ENCODE data around the gene AGGF1.

AGGF1 gene

GRCh38 chr5:77030097-77031071 is at the start of gene AGGF1:
TSS of gene AGGF1 (plus strand) at chr5:77030404. CDS start at chr5:77030767, 363 bp downstream.
- TF ChIP-seq ELF4 (IDR thresholded peaks at IDR 0.05), result peak; percentile 27; the same call in 1 of the 2 replicates
- peak; percentile 98 for TF ChIP-seq L3MBTL2 (conservative IDR thresholded peaks at IDR 0.05)
- TF ChIP-seq ZNF384 (IDR thresholded peaks at IDR 0.05), result no peak
- peak; percentile 70 for TF ChIP-seq PKNOX1 (IDR thresholded peaks at IDR 0.05)
- DNase-seq (ENCODE audit: extremely low spot score), result peak; percentile 87
- CTCF ChIA-PET, result interaction anchor here (0.6 to 1.2 kb wide), 3 partner anchors 13 to 72 kb away, joined by 3 to 5 read pairs (median 4); no protein-coding TSS in a partner anchor
- POLR2A ChIA-PET, result interaction anchor here (0.7 to 2.2 kb wide), 14 partner anchors 10 to 404 kb away, joined by 3 to 13 read pairs (median 4); partner anchors contain the start of genes S100Z and ZBED3

- POLR2A ChIA-PET, result no interaction called here
- TF ChIP-seq NFRKB (IDR thresholded peaks at IDR 0.05) (no peak), ZNF384 (IDR thresholded peaks at IDR 0.05) (no peak), FOXA1 (IDR thresholded peaks at IDR 0.05) (no peak), ELF4 (IDR thresholded peaks at IDR 0.05) (no peak), SP1 (IDR thresholded peaks at IDR 0.05) (no peak), PKNOX1 (IDR thresholded peaks at IDR 0.05) (no peak), L3MBTL2 (conservative IDR thresholded peaks at IDR 0.05) (no peak), BHLHE40 (IDR thresholded peaks at IDR 0.05; ENCODE audit: borderline replicate concordance) (no peak), SUZ12 (IDR thresholded peaks at IDR 0.05) (no peak), CTBP1 (IDR thresholded peaks at IDR 0.05; ENCODE audit: borderline replicate concordance) (no peak), LEF1 (IDR thresholded peaks at IDR 0.05; ENCODE audit: borderline replicate concordance) (no peak), FOXK2 (IDR thresholded peaks at IDR 0.05) (no peak), HDGF (IDR thresholded peaks at IDR 0.05; ENCODE audit: borderline replicate concordance) (no peak), ARNT (IDR thresholded peaks at IDR 0.05) (no peak), FOXM1 (IDR thresholded peaks at IDR 0.05; ENCODE audit: borderline replicate concordance) (no peak), TARDBP (IDR thresholded peaks at IDR 0.05) (no peak)
- CTCF ChIA-PET, result no interaction called here
- no peak for DNase-seq (ENCODE audit: extremely low spot score)
Measured at GRCh38 chr5:76980518-76981144, 49.6 kb upstream of the AGGF1 start.

- CTCF ChIA-PET, result no interaction called here
- no peak for DNase-seq (ENCODE audit: extremely low spot score)
Measured at GRCh38 chr5:76982450-76982849, 47.8 kb upstream of the AGGF1 start.

GRCh38 chr5:76983468-76983867 is 46.7 kb upstream of the AGGF1 start:
- TF ChIP-seq ARNT (IDR thresholded peaks at IDR 0.05) (no peak), HDGF (IDR thresholded peaks at IDR 0.05; ENCODE audit: borderline replicate concordance) (no peak), TARDBP (IDR thresholded peaks at IDR 0.05) (no peak), FOXK2 (IDR thresholded peaks at IDR 0.05) (no peak), ELF4 (IDR thresholded peaks at IDR 0.05) (no peak), FOXA1 (IDR thresholded peaks at IDR 0.05) (no peak), LEF1 (IDR thresholded peaks at IDR 0.05; ENCODE audit: borderline replicate concordance) (no peak), L3MBTL2 (conservative IDR thresholded peaks at IDR 0.05) (no peak), PKNOX1 (IDR thresholded peaks at IDR 0.05) (no peak), SUZ12 (IDR thresholded peaks at IDR 0.05) (no peak), FOXM1 (IDR thresholded peaks at IDR 0.05; ENCODE audit: borderline replicate concordance) (no peak), ZNF384 (IDR thresholded peaks at IDR 0.05) (no peak), CTBP1 (IDR thresholded peaks at IDR 0.05; ENCODE audit: borderline replicate concordance) (no peak), SP1 (IDR thresholded peaks at IDR 0.05) (no peak), BHLHE40 (IDR thresholded peaks at IDR 0.05; ENCODE audit: borderline replicate concordance) (no peak), NFRKB (IDR thresholded peaks at IDR 0.05) (no peak)
- POLR2A ChIA-PET, result no interaction called here
- DNase-seq (ENCODE audit: extremely low spot score), result no peak
- CTCF ChIA-PET, result interaction anchor here (0.7 kb wide), 1 partner anchor 16 kb away, joined by 7 read pairs; no protein-coding TSS in a partner anchor

More at GRCh38 chr5:76982450-76982849, 47.8 kb upstream of the AGGF1 start:
- TF ChIP-seq TARDBP (IDR thresholded peaks at IDR 0.05) (no peak), ELF4 (IDR thresholded peaks at IDR 0.05) (no peak), SP1 (IDR thresholded peaks at IDR 0.05) (no peak), FOXK2 (IDR thresholded peaks at IDR 0.05) (no peak), L3MBTL2 (conservative IDR thresholded peaks at IDR 0.05) (no peak), FOXA1 (IDR thresholded peaks at IDR 0.05) (no peak), LEF1 (IDR thresholded peaks at IDR 0.05; ENCODE audit: borderline replicate concordance) (no peak), SUZ12 (IDR thresholded peaks at IDR 0.05) (no peak), ZNF384 (IDR thresholded peaks at IDR 0.05) (no peak), ARNT (IDR thresholded peaks at IDR 0.05) (no peak), BHLHE40 (IDR thresholded peaks at IDR 0.05; ENCODE audit: borderline replicate concordance) (no peak), HDGF (IDR thresholded peaks at IDR 0.05; ENCODE audit: borderline replicate concordance) (no peak), NFRKB (IDR thresholded peaks at IDR 0.05) (no peak), FOXM1 (IDR thresholded peaks at IDR 0.05; ENCODE audit: borderline replicate concordance) (no peak), PKNOX1 (IDR thresholded peaks at IDR 0.05) (no peak), CTBP1 (IDR thresholded peaks at IDR 0.05; ENCODE audit: borderline replicate concordance) (no peak)
- POLR2A ChIA-PET, result no interaction called here

Measured in HEK293T (cell line).